Choroid plexus epithelial cell (primary cell): ENCODE data around the gene FLNA.
A peak's percentile ranks its signal among the peaks of the same experiment; 100 is the strongest.

Source experiments
- DNase-seq: peaks from one replicate; pipeline ENCODE4 v3.0.0-alpha.2; 2010; ENCODE audit warnings: low read depth
- H3K4me3 ChIP-seq: 2 replicates; pipeline ENCODE4 v1.5.1; 2011; ENCODE audit warnings: low read depth, mild to moderate bottlenecking, control low read depth, low read length, moderate library complexity
- TF ChIP-seq, protein P1 (sequence below): conservative IDR thresholded peaks from 2 replicates; pipeline ENCODE4 v1.5.1; 2011; ENCODE audit warnings: low read depth, mild to moderate bottlenecking, control low read depth, inconsistent platforms, low read length, moderate library complexity

FLNA gene

DNA sequence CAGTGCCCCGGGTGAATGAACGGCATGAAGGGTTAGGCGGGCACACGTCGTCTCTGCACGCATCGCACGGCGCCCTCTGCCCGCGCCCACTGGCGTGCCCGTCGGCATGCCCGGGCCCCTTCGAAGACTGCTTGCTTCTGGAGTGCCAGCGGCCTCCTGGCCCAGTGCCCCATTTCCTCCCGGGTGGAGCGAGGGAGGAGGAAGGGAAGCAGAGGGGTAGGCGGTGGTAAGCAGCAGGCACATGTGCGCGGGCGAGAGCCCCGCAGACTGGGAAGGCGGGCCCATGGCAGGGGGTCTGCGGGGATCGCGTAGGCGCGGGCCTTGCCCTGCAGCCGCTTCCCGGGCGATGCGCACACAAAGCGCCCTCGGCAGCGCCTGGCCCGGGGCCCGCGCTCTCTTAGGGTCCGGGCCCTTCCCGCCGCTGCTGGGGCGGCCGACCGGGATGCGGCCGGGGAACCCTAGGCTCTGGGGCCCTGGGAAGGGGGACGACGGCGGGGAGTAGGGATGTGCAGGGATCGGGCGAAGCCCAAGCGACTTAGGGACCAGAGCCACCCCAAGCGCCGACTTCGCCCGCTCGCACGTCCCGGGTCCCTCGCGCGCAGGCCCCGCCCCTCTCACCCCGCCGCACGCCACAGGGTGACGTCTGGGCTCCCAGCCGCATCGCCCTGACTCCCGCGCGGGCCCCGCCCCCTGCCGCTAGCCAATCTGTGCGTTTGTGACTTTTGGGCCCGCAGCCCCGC lies 3.8 kb upstream of the FLNA start:
- no peak for DNase-seq
- TF ChIP-seq, protein P1, sequence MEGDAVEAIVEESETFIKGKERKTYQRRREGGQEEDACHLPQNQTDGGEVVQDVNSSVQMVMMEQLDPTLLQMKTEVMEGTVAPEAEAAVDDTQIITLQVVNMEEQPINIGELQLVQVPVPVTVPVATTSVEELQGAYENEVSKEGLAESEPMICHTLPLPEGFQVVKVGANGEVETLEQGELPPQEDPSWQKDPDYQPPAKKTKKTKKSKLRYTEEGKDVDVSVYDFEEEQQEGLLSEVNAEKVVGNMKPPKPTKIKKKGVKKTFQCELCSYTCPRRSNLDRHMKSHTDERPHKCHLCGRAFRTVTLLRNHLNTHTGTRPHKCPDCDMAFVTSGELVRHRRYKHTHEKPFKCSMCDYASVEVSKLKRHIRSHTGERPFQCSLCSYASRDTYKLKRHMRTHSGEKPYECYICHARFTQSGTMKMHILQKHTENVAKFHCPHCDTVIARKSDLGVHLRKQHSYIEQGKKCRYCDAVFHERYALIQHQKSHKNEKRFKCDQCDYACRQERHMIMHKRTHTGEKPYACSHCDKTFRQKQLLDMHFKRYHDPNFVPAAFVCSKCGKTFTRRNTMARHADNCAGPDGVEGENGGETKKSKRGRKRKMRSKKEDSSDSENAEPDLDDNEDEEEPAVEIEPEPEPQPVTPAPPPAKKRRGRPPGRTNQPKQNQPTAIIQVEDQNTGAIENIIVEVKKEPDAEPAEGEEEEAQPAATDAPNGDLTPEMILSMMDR, result no peak
- H3K4me3 ChIP-seq, result peak overlapping the region; percentile 57

DNA sequence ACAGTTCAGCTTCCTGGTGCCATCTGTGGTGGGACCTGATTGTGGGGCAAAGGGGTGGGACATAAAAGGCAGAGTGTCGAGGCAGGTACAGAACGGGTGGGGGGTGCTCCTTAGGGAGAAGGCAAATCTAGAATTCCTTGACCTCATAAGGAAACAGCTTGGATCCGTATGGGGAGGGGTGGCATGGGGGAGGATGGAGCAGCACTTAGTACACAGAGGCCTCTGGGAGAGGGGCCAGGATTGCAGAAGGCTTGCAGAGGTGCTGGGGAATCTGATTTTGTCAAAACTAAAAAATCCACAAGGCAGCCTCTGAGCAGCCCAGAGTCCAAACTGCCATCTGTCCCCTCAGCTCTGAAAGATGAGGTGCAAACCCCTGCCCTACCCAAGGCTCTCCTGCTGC lies 2.3 kb upstream of the FLNA start:
- H3K4me3 ChIP-seq, result no peak overlapping the region
- TF ChIP-seq, protein P1, result no peak
- no peak for DNase-seq

GRCh38 chrX:154375156-154375504 lies 696 bp upstream of the FLNA start:
- DNase-seq, result no peak
- TF ChIP-seq, protein P1, result no peak
- H3K4me3 ChIP-seq, result no peak overlapping the region

- TF ChIP-seq, protein P1, result peak; percentile 69
- H3K4me3 ChIP-seq, result peak overlapping the region; percentile 50
- DNase-seq, result peak; percentile 61
Measured at GRCh38 chrX:154373340-154374306, 811 bp downstream of the FLNA start.

DNA sequence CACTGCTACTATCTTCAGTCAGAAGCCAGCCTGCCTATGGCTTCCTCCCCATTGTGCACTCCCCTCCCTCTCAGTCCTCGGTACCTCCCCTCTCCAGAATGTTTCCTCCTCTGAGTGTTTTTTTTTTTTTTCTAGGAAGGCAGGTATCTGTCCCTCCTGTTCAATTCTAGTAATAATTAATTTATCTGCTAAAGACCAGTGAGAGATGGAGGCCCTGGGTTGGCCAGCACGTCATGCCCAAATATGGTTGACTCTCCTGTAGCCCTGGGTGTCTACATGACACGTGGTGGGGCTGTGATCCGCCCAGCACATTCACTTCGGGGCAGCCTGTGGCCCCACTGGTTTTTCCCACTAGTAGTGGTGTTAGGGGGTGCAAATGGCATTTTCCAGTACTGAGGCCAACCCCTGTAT lies 1.8 kb downstream of the FLNA start:
- no peak for DNase-seq
- TF ChIP-seq, protein P1, result no peak
- H3K4me3 ChIP-seq, result no peak overlapping the region

GRCh38 chrX:154371789-154372300 lies 2.6 kb downstream of the FLNA start:
- H3K4me3 ChIP-seq, result peak overlapping the region; percentile 58
- DNase-seq, result no peak
- TF ChIP-seq, protein P1, result no peak
